K562 (cell line): Measurements from ENCODE around the gene LNPEP. TPM values are rescaled to one million over a fixed set of nuclear protein-coding genes. Genes with fewer than 3 reads are reported as not detected.

Source experiments
- ARID1B ChIP-seq: fragments of 450-650 bp; IDR thresholded peaks from 2 replicates; pipeline ENCODE4 v1.6.1; 2016; ENCODE audit warnings: antibody characterized with exemption, mild to moderate bottlenecking, inconsistent platforms
- ATF7 ChIP-seq: fragments of 450-650 bp; IDR thresholded peaks from 2 replicates; pipeline ENCODE4 v1.7.1; 2014; ENCODE audit warnings: mild to moderate bottlenecking, moderate library complexity
- DACH1 ChIP-seq: fragments of 450-650 bp; IDR thresholded peaks from 2 replicates; pipeline ENCODE4 v1.6.1; 2018; ENCODE audit not compliant: partially characterized antibody
- ESRRB ChIP-seq: fragments of 250-450 bp; sonication (Bioruptor Pico); IDR thresholded peaks from 2 replicates; pipeline ENCODE4 v1.5.0; 2020; ENCODE audit warnings: mild to moderate bottlenecking, moderate library complexity, borderline replicate concordance
- HSF4 ChIP-seq: fragments of 250-450 bp; sonication (Bioruptor Pico); IDR thresholded peaks from 2 replicates; pipeline ENCODE4 v2.1.2; 2022; ENCODE audit warnings: mild to moderate bottlenecking, moderate library complexity, borderline replicate concordance
- MAX ChIP-seq: sonication (generic); formaldehyde crosslinking; IDR thresholded peaks from 2 replicates; pipeline ENCODE4 v1.9.0; 2022; ENCODE audit warnings: mild to moderate bottlenecking, missing genetic modification reagents
- MYBL2 ChIP-seq, 2 experiments: fragments of 450-650 bp in 1 of 2; sonication (generic) in 1 of 2; formaldehyde crosslinking in 1 of 2; IDR thresholded peaks; 2 replicates each; pipeline versions ENCODE4 v1.6.1 to v1.8.1; 2017 to 2022; ENCODE audit warnings: borderline replicate concordance in 1 of 2, inconsistent platforms in 1 of 2, low read depth in 1 of 2, mild to moderate bottlenecking in 1 of 2, missing genetic modification reagents in 1 of 2, moderate library complexity in 1 of 2
- NFE2L1 ChIP-seq: fragments of 450-650 bp; IDR thresholded peaks from 2 replicates; pipeline ENCODE4 v1.6.1; 2016; ENCODE audit warnings: missing genetic modification characterization, low read depth, mild to moderate bottlenecking, missing compliant biosample characterization, moderate library complexity, borderline replicate concordance
- NKRF ChIP-seq: fragments of 450-650 bp; IDR thresholded peaks from 2 replicates; pipeline ENCODE4 v1.6.1; 2016; ENCODE audit warnings: borderline replicate concordance
- ZFP91 ChIP-seq: sonication (generic); formaldehyde crosslinking; IDR thresholded peaks from 2 replicates; pipeline ENCODE4 v1.8.0; 2022; ENCODE audit warnings: mild to moderate bottlenecking, missing genetic modification reagents
- ZKSCAN8 ChIP-seq: fragments of 200-800 bp; sonication (Bioruptor generic); IDR thresholded peaks from 2 replicates; pipeline ENCODE4 v1.6.1; 2016; ENCODE audit warnings: missing genetic modification characterization, missing compliant biosample characterization
- ZNF696 ChIP-seq: fragments of 250-450 bp; sonication (Bioruptor Pico); conservative IDR thresholded peaks from 2 replicates; pipeline ENCODE4 v1.4.0; 2020; ENCODE audit warnings: mild to moderate bottlenecking, moderate library complexity
- polyA plus RNA-seq, 8 experiments: library from polyadenylated mRNA; depleted of rRNA in 4 of 8; stranded (reverse) in 5 of 8; unstranded in 3 of 8; fragments of >200 nt; fragmentation: Nextera tagmentation in 2 of 8; fragmentation: Illumina TruSeq in 1 of 8; extraction: Ambion mirVana in 2 of 8; extraction: Trizol in 1 of 8; gene quantifications; 2 replicates each; pipeline versions ENCODE4 v1.2.1 to v1.2.3, GENCODE V29; 2011 to 2014; ENCODE audit warnings: inconsistent platforms in 1 of 8, missing spikeins in 1 of 8
- total RNA-seq, 7 experiments: library from RNA; depleted of rRNA in 6 of 7; stranded (reverse); fragments of >200 nt in 6 of 7; fragmentation: Illumina TruSeq in 2 of 7; extraction: Trizol in 2 of 7; gene quantifications; 2 replicates each; pipeline versions ENCODE4 v1.2.1 to v1.2.3, GENCODE V29; 2011 to 2021; ENCODE audit warnings: low replicate concordance in 1 of 7

The LNPEP gene
- total and polyA plus RNA-seq, 9 of the 15 experiments (the other 6 are each of a cell fraction or from before 2014, with no cell fraction given): 2.6 to 27.9 (median 11.2) TPM

- TF ChIP-seq HSF4 (CRISPR knock-in tag) (no peak), NKRF (no peak), ZKSCAN8 (CRISPR knock-in tag) (no peak), DACH1 (peak; percentile 41), ESRRB (CRISPR knock-in tag) (no peak), NFE2L1 (no peak), ARID1B (no peak), ZNF696 (CRISPR knock-in tag) (no peak), ZFP91 (CRISPR knock-in tag) (no peak), ATF7 (no peak), MAX (no peak), MYBL2 (IDR thresholded peaks at IDR 0.05; ENCODE audit: low read depth) (no peak), MYBL2 (CRISPR knock-in tag; IDR thresholded peaks at IDR 0.05; ENCODE audit: borderline replicate concordance) (no peak)
Measured at GRCh38 chr5:96997265-96997859, 61.5 kb downstream of the LNPEP start (continued).
